Smooth muscle cell (in vitro differentiated cells): ENCODE measurements around the gene MYORG. TPM values are rescaled to one million over a fixed set of nuclear protein-coding genes. Genes with fewer than 3 reads are reported as not detected.
"Not testable (repeated sequence)": the region's sequence is repeated elsewhere in the genome, so short reads cannot be mapped to it uniquely, and the experiment has no call there.

Experiments used
- DNase-seq: peaks from one replicate; lab custom pipeline; 2025; ENCODE audit not compliant: unreplicated experiment; lab: John Stamatoyannopoulos, UW
- H2AFZ ChIP-seq: fragments of 200-600 bp; sonication (generic); 2 replicates; pipeline ENCODE4 v1.6.0; 2016; ENCODE audit warnings: antibody characterized with exemption, low read depth, mild to moderate bottlenecking
- H3F3A ChIP-seq: fragments of 200-600 bp; sonication (generic); 2 replicates; pipeline ENCODE4 v1.6.0; 2017; ENCODE audit warnings: antibody characterized with exemption, low read depth
- H3K27ac ChIP-seq: fragments of 200-600 bp; sonication (generic); 2 replicates; pipeline ENCODE4 v1.5.1; 2016; ENCODE audit warnings: low read depth, mild to moderate bottlenecking
- H3K27me3 ChIP-seq: fragments of 200-600 bp; sonication (generic); 2 replicates; pipeline ENCODE4 v1.6.1; 2016; ENCODE audit warnings: low read depth, mild to moderate bottlenecking
- H3K36me3 ChIP-seq: fragments of 200-600 bp; sonication (generic); 2 replicates; pipeline ENCODE4 v1.5.1; 2016; ENCODE audit warnings: low read depth
- H3K4me1 ChIP-seq: fragments of 200-600 bp; sonication (generic); 2 replicates; pipeline ENCODE4 v1.5.1; 2016; ENCODE audit warnings: low read depth
- H3K4me2 ChIP-seq: fragments of 200-600 bp; sonication (generic); 2 replicates; pipeline ENCODE4 v1.6.0; 2016; ENCODE audit warnings: mild to moderate bottlenecking
- H3K4me3 ChIP-seq: fragments of 200-600 bp; sonication (generic); 2 replicates; pipeline ENCODE4 v1.5.1; 2016; ENCODE audit warnings: mild to moderate bottlenecking
- H3K79me2 ChIP-seq: fragments of 200-600 bp; sonication (generic); 2 replicates; pipeline ENCODE4 v1.6.0; 2016; ENCODE audit warnings: low read depth, mild to moderate bottlenecking
- H3K9ac ChIP-seq: fragments of 200-600 bp; sonication (generic); 2 replicates; pipeline ENCODE4 v1.6.0; 2016; ENCODE audit warnings: low read depth
- H3K9me3 ChIP-seq: fragments of 200-600 bp; sonication (generic); replicated peaks from 2 replicates; pipeline ENCODE4 v1.5.1; 2016; ENCODE audit warnings: low read depth
- H4K20me1 ChIP-seq: fragments of 200-600 bp; sonication (generic); 2 replicates; pipeline ENCODE4 v1.6.0; 2016; ENCODE audit warnings: low read depth
- WGBS: methylation state at CpG from one replicate; pipeline ENCODE4 v1.1.7; 2016; ENCODE audit warnings: low lambda C conversion rate; 5-methylcytosine and 5-hydroxymethylcytosine counted together
- polyA plus RNA-seq: library from polyadenylated mRNA; unstranded; fragments of >200 nt; fragmentation: Nextera tagmentation; extraction: Ambion mirVana; gene quantifications from 2 replicates; pipeline ENCODE4 v1.2.1, GENCODE V29; 2016
- total RNA-seq: library from RNA; depleted of rRNA; stranded (reverse); fragments of >200 nt; gene quantifications from 2 replicates; pipeline ENCODE4 v1.2.3, GENCODE V29; 2014
- TF ChIP-seq, protein P1 (sequence below): fragments of 200-600 bp; sonication (generic); IDR thresholded peaks from 2 replicates; pipeline ENCODE4 v1.5.1; 2017; ENCODE audit warnings: borderline replicate concordance, mild to moderate bottlenecking, antibody characterized with exemption; ENCODE audit not compliant: insufficient read depth, poor library complexity, severe bottlenecking

Gene MYORG
- total and polyA plus RNA-seq, 2 experiments from 2014 or later, result 4.2 to 5.2 TPM

DNA sequence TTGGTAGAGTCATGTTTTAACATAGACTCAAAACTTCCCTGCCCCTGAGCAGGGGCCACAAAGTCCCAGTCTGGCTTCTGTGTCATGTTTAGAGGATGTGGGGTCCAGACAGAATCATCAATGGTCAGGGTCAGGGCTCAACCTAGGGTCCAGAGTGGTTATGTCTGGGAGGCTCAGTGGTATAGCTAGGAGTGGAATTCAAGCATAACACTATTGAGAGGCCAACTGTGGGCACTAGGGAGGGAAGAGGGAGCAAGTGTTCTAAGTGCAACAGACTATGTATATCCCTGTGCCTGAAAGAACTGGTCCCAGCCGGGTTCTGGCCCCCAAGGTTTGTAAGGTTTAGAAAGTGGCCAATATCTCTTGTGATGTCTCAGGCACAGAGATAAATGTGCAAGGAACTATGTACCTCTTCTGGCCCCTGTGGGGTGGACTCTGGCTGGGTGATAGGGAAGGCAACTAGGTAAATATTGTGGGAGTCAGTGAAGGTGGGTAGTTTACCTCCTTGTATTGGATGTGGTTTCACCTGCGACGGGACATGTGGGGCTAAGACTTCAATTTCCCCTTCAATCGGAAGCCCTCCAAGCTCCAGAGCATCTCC is 14.0 kb downstream of the MYORG start:
- DNase-seq, result no peak
- no peaks in the 10 kb centered on the region for H3K79me2 ChIP-seq
- no peaks in the 10 kb centered on the region for H3F3A ChIP-seq
- no peaks in the 10 kb centered on the region for H3K27me3 ChIP-seq
- H3K9me3 ChIP-seq, result no peaks in the 10 kb centered on the region
- H3K4me2 ChIP-seq, result no peak overlapping the region
- no peak overlapping the region for H3K4me3 ChIP-seq
- no peak overlapping the region for H3K27ac ChIP-seq
- TF ChIP-seq, protein P1, sequence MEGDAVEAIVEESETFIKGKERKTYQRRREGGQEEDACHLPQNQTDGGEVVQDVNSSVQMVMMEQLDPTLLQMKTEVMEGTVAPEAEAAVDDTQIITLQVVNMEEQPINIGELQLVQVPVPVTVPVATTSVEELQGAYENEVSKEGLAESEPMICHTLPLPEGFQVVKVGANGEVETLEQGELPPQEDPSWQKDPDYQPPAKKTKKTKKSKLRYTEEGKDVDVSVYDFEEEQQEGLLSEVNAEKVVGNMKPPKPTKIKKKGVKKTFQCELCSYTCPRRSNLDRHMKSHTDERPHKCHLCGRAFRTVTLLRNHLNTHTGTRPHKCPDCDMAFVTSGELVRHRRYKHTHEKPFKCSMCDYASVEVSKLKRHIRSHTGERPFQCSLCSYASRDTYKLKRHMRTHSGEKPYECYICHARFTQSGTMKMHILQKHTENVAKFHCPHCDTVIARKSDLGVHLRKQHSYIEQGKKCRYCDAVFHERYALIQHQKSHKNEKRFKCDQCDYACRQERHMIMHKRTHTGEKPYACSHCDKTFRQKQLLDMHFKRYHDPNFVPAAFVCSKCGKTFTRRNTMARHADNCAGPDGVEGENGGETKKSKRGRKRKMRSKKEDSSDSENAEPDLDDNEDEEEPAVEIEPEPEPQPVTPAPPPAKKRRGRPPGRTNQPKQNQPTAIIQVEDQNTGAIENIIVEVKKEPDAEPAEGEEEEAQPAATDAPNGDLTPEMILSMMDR, result no peak
- no peak overlapping the region for H3K9ac ChIP-seq
- H3K4me1 ChIP-seq, result peaks cover 16% of the 10 kb centered on the region
- H2AFZ ChIP-seq, result no peak overlapping the region
- no peaks in the 10 kb centered on the region for H3K36me3 ChIP-seq
- WGBS, result 87% methylated on average over 4 of the region's 4 CpGs
- no peaks in the 10 kb centered on the region for H4K20me1 ChIP-seq

DNA sequence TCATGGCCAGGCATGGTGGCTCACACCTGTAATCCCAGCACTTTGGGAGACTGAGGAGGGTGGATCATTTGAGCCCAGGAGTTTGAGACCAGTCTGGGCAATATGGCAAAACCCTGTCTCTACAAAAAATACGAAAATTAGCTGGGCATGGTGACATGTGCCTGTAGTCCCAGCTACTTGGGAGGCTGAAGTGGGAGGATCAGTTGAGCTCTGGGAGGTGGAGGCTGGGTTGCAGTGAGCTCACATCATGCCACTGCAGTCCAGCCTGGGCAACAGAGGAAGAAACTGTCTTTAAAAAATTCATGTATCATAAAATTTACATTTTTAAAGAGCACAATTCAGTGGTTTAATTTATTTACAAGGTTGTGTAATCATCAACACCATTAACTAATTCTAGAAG is 23.7 kb downstream of the MYORG start:
- H3K27ac ChIP-seq, H3K27me3 ChIP-seq, H3K79me2 ChIP-seq, DNase-seq, H3K36me3 ChIP-seq, H3K4me2 ChIP-seq, H3K9me3 ChIP-seq, H3K4me1 ChIP-seq, H4K20me1 ChIP-seq, H2AFZ ChIP-seq, H3F3A ChIP-seq, H3K4me3 ChIP-seq, H3K9ac ChIP-seq: not testable (repeated sequence)
- 89% methylated on average over 1 of the region's 1 CpG for WGBS

DNA sequence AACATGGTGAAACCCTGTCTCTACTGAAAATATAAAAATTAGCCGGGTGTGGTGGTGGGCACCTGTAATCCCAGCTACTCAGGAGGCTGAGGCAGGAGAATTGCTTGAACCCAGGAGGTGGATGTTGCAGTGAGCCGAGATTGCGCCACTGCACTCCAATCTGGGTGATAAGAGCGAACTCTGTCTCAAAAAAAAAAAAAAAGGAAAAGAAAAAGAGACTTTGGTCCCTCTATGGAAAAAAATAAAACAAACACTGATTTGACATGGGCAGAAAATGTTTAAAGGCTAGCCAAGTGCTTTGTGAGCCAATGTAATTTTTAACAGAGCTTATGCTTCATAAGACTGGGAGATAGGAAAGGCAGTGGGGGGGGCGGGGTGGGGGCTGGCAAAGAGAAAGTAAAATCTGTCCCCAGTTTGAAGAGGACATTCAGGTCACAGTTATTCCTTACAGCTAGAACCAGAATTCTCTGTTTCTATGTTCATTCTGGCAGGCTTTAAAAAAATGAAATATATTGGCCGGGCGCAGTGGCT is 24.5 kb downstream of the MYORG start:
- WGBS, result 88% methylated on average over 7 of the region's 7 CpGs
- DNase-seq, H4K20me1 ChIP-seq: not testable (repeated sequence)

DNA sequence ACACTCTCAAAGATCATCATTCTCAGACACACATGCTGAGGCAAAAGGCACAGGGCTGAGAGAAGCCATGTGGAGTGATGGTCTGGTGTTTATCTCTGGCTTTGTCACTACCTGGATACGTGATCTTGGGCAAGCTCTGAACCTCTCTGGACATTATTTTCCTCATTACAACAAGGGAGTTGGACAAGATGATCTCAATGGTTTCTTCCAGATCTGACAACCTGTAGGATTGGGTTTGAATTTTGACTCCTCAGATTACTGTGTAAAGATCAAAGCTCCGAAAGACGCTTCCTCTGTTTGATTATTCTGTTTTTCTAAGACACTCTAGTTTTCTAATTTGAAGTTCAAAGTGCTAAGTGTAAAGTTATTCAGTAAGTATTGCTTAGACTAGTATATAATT is 27.4 kb downstream of the MYORG start:
- H3K79me2 ChIP-seq, result no peaks in the 10 kb centered on the region
- H3K4me1 ChIP-seq, result no peaks in the 10 kb centered on the region
- no peak overlapping the region for H3K27ac ChIP-seq
- H3F3A ChIP-seq, result no peaks in the 10 kb centered on the region
- H3K9ac ChIP-seq, result no peak overlapping the region
- TF ChIP-seq, protein P1, result no peak
- H3K4me2 ChIP-seq, result no peak overlapping the region
- 100% methylated on average over 3 of the region's 3 CpGs for WGBS
- no peak for DNase-seq
- no peak overlapping the region for H3K4me3 ChIP-seq
- no peaks in the 10 kb centered on the region for H4K20me1 ChIP-seq
- no peak overlapping the region for H2AFZ ChIP-seq
- no peaks in the 10 kb centered on the region for H3K9me3 ChIP-seq
- H3K27me3 ChIP-seq, result no peaks in the 10 kb centered on the region
- H3K36me3 ChIP-seq, result no peaks in the 10 kb centered on the region

More for the DNA sequence above, 24.5 kb downstream of the MYORG start:
- H3K9me3 ChIP-seq, H3K36me3 ChIP-seq, H2AFZ ChIP-seq, H3K4me2 ChIP-seq, H3F3A ChIP-seq, H3K79me2 ChIP-seq, H3K9ac ChIP-seq, H3K27me3 ChIP-seq, H3K4me1 ChIP-seq, H3K27ac ChIP-seq, H3K4me3 ChIP-seq: not testable (repeated sequence)

DNA sequence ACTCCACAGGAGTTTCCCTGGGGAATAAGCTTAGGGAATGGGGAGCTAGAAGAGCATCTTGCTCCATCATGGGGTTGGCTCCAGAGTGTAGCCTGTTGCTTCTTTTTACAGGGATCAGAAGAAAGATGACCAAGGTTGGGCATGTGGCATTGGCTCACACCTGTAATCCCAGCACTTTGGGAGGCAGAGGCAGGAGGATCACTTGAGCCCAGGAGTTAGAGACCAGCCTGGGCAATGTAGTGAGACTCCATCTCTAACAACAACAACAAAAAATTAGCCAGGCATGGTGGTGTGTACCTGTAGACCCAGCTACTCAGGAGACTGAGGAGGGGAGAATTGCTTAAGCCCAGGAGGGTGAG is 28.9 kb downstream of the MYORG start:
- Histone ChIP-seq H3K4me1 (no peaks in the 10 kb centered on the region), H3K4me2 (no peak overlapping the region), H3K27me3 (no peaks in the 10 kb centered on the region), H3K4me3 (no peak overlapping the region), H4K20me1 (no peaks in the 10 kb centered on the region), H2AFZ (no peak overlapping the region), H3K9me3 (no peaks in the 10 kb centered on the region), H3K79me2 (no peaks in the 10 kb centered on the region), H3K9ac (no peak overlapping the region), H3F3A (no peaks in the 10 kb centered on the region), H3K36me3 (no peaks in the 10 kb centered on the region), H3K27ac (no peak overlapping the region)
- no peak for DNase-seq
- TF ChIP-seq, protein P1, result no peak
